ENCODE data around the gene CYP24A1.

DNA sequence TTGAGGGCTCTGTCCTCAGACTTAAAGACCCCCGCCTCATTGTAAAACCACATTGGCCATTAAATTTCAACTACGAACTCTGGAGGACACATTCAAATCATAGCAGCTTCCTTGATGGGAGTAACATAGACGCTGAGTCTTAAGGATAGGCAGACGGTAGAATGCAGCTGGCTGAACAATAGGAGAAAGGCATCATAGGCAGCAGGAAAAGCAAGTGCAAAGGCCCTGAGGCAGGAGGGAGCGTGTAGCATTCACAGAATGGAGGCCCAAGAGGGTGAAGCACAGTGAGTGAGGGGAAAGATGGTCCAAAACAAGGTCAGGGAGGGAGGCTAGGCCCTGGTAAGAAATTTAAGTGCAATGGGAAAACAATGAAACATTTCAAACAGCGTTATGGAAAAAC is 25.5 kb upstream of the CYP24A1 start:
- TF ChIP-seq, protein P1, sequence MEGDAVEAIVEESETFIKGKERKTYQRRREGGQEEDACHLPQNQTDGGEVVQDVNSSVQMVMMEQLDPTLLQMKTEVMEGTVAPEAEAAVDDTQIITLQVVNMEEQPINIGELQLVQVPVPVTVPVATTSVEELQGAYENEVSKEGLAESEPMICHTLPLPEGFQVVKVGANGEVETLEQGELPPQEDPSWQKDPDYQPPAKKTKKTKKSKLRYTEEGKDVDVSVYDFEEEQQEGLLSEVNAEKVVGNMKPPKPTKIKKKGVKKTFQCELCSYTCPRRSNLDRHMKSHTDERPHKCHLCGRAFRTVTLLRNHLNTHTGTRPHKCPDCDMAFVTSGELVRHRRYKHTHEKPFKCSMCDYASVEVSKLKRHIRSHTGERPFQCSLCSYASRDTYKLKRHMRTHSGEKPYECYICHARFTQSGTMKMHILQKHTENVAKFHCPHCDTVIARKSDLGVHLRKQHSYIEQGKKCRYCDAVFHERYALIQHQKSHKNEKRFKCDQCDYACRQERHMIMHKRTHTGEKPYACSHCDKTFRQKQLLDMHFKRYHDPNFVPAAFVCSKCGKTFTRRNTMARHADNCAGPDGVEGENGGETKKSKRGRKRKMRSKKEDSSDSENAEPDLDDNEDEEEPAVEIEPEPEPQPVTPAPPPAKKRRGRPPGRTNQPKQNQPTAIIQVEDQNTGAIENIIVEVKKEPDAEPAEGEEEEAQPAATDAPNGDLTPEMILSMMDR (IDR thresholded peaks at IDR 0.05) = no peak
- TF ChIP-seq POLR2AphosphoS5 (IDR thresholded peaks at IDR 0.05; ENCODE audit: insufficient read depth in 1 of 2, low read depth in 1 of 2) = no peak
